HG02973 (cell line): Measurements from ENCODE around the gene EFCAB11.

Experiments used
- ATAC-seq: cut with Tn5 transposase; IDR thresholded peaks from one replicate; pipeline ENCODE4 v1.9.1; 2021; ENCODE audit warnings: moderate library complexity; ENCODE audit not compliant: unreplicated experiment

Gene EFCAB11

DNA sequence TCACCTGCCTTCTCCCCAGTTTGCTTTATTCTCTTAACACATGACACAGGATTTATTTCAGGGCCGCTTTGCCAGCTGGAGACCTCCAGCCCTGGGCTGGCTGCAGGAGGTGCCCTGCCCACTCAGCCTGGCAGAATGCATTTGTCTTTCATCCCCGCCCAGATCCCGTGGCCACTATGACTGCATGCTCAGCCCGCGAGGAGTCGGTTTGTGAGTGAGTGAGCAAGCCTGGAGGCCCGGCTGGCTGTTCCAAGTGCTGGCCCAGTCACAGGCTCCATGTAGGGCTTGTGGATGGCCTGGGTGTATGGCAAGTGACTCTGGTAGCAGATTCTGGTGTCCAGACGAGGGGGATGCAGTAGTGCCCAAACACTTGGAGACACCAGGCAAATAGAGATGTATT is 3.3 kb upstream of the EFCAB11 start:
- ATAC-seq: no peak

DNA sequence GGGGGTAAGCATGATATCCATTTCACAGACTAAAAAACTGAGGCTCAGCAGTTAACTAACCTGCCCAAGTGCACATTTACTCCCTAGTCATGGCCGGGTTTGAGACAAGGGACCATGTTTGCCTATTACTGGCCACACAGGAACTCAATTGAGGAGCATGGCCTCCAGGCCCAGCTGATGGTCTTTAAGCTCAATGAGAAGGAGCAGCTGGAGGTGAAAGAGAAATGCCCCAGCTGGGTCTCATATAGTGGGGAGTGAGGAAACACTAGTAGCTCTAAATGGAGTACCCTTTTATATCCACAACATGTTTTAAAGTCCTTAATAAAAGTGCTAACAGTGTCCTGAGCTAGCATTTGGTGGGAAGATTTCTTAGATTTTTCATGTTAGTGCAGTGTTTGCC is 2.8 kb upstream of the EFCAB11 start:
- no peak for ATAC-seq

DNA sequence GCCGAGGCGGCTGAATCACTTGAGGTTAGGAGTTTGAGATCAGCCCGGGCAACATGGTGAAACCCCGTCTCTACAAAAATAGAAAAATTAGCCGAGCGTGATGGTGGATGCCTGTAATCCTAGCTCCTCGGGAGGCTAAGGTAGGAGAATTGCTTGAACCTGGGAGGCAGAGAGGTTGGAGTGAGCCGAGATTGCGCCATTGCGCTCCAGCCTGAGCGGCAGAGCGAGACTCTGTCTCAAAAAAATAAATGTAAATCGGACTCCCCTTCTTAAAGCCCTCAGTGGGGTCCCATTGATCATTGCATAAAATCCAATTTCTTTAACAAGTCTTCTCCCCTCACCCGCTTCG is 2.1 kb upstream of the EFCAB11 start:
- ATAC-seq: no peak

DNA sequence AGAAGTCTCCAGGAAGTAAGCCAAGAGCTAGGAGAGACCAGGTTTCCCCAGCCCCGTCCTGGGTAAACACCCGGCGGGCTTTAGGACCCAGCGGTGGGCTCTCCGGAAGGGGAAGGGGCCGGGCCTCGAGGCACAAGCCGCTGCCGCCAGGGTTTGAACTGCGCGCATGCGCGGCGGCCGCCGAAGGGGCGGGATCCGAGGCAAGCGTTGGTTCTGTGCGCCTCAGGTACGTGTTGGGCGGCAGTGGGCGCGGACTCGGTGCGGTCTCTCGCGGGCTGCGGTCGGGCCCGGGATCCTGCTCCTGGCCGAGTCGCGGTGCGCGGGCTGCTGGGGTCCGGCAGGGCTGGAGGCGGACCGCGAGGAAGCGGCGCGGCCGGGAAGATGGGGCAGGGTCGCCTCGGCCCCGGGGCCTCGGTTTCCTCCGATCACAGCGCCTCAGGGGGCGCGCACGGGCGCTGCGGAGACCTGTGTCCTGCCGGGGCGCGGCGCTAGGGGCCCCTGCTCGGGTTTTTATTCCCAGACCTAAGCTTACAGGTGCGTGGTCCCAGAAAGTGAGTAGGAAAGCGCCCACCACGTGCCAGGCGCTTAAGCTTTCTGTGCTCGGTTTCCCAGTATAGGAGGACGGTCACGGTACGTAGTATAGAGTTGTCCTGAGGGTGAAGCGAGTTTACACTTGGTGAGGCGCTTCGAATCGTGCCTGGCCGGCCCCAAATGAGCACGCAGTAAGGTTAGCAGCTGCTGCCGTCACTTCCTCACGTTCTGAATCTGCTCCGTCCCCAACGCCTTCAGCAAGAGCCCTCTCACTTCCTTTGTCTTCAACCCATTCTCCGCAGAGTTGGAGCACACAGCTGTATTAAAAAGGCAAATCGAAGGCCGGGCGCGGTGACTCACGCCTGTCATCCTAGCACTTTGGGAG is 1.5 kb upstream of the EFCAB11 start, which contains the start of gene TDP1:
Gene TDP1, plus strand, starts transcription at position 183 of the 916 bp plus-strand sequence. CDS start 7,188 bp downstream, outside the sequence.
- peak; percentile 58 for ATAC-seq

DNA sequence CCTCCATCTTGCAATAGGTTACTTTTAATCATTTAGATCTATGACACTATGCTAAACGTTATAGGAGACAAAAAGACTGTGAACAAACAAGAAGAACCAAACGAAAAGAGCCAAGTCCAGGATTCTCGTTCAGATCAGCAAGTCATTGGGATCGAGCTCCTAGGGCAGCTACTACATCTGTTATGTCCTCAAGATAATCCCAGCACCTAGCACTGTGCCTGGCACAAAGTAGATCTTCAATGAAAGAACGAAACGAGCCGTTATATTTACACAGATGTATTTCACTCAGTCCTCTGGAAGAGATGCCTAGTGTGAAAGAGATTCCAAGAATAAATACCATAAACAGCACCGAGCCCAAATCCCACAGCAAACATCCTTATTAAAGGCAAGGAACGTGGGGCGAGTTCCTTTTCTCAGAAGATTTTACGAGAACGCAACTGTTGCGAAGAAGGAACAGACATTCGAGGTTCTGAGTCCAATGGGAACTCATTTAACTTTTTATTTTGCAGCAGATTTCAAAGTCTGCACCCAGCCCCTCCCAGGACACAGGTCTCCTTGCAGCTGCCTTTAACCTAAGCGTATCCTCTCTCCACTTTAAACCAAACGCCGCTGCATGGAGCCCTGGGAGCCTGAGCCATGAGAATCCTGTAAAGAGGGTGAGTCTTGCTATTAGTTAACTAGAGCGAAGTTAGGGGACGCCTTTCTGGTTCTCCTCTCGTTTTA is 653 bp upstream of the EFCAB11 start:
- no peak for ATAC-seq

DNA sequence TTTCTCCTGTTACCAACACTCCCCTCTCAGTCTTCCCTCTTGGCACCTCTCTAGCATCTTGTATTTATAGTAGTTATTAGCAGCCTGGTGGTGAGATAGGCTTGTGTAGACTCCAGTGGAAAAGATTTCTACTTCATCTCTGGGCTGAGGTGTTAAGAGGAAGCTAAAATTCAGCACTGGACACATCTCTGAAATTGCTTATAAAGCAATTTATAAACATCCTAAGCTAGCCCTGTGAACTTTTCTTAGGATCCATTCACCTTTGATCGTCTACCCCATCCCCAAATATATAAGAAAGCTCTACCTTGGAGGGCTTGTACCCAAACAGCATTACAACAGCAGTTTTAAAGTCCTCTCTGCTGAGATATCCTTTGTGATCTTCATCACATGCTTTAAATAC is 928 bp downstream of the EFCAB11 start:
- no peak for ATAC-seq

DNA sequence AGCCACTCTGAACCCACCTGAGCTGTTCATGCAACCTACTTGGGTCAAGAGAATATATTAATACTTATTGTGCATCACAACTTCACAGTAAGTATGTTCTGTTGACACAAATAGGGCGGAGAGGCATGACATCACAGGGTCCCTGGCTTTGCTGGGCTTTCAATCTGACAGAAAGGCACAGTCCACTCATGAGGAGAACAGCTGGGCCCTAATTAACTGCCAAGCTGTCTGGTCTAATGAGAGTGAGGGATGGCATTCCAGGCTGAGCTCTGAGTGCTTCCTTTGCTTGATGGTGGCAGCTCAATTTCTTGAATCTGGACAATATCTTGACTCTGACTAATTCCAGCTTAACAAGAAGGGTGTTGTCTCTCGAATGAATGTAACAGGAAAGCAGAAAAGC is 2.0 kb downstream of the EFCAB11 start:
- no peak for ATAC-seq

DNA sequence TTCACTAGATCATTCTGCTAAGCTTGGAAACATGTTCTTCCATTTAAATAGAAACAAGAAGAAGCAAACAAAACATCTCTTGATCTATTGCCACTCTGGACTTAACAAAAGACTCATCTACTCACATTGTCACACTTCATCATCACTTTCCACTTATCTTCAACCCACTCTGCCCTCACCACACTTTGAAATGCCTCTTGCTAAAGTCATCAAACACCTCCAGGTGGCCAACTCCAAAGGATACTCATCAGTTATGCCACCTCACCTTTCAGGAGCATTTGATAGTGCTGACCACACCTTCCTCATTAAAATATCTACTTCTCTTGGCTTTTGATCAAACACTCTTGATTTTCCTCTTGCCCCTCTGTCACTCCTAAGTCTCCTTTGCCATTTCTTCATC is 7.2 kb downstream of the EFCAB11 start:
- ATAC-seq: no peak

DNA sequence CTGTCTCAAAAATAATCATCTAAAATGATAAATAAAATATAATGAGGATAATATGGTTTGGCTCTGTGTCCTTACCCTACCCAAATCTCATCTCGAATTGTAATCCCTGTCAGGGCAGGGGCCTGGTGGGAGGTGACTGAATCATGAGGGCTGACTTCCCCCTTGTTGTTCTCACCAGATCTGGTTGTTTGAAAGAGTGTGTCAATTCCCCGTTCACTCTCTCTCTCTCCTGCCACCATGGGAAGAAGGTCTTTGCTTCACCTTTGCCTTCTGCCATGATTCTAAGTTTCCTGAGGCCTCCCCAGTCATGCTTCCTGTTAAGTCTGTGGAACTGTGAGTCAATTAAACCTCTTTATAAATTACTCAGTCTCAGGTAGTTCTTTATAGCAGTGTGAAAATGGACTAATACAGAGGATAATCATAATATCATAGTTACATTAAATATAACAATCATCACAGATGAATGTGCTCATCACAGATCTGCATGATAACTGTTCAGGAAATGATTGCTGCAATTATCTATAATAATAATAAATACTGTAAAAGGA is 12.6 kb downstream of the EFCAB11 start:
- ATAC-seq: no peak

DNA sequence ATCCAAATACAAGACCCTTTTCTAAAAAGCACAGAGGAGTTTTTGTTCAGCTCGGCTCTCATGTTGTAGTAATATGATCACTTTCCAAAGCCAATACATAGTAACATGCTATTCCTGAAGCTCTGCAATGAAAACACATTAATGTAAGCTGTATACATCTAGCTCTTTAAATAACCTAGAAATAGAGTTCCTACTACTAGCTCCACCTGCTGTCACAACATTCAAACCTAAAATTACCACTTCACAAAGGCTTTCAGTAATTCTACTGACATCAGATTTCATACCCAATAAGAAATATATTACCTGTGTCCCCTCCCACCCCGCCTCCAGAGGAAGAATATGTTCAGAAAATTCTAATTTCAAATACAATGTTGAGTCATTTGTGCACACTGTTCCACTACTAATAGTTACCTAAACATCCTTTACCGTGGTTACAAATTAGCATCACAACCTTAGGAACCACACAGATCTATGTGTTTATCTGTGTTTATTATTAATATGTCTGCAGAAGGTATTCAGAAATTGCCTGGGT is 17.8 kb downstream of the EFCAB11 start:
- ATAC-seq: no peak

DNA sequence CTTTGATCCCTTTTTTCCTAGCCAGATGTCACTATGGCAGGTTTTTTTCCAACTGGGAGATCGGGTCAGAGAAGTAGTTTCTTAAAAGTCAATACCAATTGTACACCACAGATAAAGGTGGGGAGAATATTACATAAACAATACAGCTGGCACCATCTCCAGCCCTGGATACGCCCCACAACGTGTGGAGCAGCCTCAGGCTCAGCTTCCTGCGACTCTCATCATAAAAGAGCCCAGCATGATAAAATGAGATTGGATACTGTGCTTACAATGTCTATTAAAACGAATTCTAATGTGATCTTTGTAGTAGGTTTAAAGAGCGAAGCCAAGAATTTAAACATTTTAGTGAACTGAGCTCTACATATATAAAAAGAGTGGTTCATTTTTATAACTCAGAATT is 21.5 kb downstream of the EFCAB11 start:
- ATAC-seq: no peak

DNA sequence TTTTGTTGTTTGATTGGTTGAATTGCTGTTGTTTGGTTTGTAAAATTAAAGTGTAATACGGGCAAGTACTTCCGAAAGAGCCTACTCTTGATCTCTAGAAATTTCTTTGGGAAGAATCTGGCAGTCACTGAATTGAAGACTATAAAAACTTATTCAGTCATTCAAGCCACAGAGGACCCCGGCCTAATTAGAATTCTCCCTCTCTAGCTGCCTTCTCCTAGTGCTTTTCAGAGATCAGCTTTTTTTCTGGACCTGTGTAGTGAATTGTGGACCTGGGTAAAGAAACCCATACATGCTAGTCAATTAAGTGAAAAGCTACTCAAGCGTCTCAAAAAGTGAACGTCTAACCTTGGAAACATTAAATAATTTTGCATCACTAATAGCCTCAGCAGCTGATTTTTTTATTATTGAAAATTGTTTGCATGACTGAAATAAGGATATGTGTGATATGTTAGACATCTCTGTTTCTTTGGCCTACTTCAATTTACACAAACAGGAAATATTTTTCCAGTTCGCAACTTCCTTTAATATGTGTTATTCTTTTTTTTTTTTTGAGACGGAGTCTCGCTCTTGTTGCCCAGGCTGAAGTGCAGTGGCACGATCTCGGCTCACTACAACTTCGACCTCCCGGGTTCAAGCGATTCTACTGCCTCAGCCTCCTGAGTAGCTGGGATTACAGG is 27.2 kb downstream of the EFCAB11 start:
- ATAC-seq: no peak

DNA sequence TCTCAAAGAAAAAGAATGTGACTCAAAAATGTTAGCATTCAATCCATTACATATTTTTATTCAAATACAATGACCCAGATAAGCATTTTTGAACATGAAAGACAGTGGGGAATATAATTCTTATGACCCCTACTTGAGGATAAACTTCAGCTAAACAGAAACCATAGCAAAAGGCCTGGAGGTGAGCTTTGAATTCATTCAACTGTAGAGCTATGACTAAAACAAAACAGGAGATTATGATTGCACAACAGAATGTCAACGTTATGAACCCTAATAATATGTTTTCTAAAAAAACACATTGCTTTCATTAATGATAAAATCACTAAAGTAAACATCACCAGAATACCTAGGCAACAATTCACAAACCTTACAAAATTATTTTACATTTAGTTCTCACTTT is 27.8 kb downstream of the EFCAB11 start:
- ATAC-seq: no peak

DNA sequence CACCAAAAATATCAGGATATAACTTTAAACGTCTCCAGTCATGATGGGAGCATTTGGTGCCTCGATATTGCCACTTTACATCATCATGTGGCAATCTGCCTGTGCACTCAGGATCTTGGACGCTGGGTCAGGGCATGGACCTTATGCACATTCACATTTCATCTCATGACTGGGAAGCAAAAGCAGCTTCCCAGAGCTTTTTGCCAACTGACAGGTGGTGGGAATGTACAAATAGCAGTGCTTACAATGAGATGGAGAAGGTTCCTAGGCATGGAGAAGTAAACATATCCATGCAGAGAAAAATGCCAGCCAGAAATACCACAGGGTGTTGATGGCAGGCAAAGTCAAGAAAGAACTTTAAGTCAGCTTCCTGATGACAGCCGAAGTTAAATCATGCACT is 30.3 kb downstream of the EFCAB11 start:
- no peak for ATAC-seq

DNA sequence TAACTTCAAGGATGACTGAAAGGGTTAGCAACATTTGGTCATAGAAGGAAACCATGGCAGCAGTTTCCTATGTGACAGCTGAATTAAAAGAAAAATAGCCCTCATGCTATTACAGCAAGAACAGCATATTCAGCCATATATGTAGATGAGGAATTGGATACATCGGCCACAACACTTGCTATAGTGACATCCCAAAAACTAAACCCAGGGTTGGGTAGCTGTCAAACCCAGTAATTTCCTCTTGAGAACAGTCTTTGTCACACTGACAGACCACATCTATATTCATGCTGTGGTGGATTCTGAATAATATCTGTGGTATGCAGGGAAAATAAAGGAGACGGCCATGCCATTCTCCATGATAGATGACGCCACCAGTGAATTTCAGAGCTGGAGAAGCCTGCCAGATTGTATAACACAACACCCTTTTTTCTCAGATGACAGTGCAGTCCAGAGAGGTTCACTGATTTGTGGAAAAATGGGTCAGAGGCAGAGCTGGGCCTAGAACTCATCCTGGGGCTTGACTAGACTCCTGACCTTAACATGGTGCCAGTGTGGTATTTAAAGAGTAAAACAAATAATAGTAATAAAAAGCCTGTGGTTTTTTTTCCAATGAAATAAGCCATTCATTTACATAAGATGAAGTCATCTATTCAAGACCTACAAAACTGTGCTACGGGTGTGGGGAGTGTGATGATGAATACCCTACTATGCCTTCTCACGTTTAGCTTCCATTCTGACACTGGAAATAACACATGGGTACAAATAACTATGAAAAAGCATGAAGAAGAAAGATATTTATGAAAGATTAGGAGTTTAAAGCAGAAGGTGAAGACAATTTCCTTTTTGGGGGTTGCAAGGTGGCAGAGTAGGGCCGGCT is 32.3 kb downstream of the EFCAB11 start:
- no peak for ATAC-seq

DNA sequence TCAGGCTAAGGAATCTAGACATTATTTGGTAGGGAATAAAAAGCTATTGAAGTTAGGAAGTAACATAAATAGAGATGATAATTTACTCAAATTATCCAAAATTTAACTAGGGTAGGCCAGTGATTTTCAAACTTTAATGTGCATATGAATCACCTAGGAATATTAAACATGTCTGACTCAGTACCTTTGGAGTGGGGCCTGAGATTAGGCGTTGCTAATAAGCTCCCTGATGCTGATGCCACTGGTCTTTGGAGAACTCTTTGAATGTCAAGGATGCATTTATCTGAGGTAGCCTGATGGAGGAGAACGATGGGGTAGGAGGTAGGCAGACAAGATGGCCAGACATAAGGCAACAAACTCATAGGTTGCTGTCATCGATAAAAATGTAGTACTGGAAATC is 33.2 kb downstream of the EFCAB11 start:
- ATAC-seq: no peak

DNA sequence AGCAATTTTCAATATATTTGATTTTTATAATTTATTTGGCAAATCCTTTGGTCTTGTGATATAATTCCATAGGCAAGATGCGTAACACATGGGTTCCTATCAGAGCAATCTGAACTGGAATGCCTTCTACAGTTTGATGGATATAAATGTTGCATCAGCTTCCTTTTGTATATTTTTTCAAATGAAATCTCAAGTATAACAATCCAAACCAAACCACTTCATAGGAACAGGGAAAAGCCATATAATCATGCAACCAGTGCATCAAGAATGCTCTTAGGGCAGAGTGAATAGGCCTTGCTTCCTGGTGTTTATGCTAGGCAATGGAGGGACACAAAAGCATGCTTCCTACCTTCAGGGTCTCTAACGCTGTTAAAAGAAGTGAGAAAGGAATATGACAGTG is 34.5 kb downstream of the EFCAB11 start:
- no peak for ATAC-seq

DNA sequence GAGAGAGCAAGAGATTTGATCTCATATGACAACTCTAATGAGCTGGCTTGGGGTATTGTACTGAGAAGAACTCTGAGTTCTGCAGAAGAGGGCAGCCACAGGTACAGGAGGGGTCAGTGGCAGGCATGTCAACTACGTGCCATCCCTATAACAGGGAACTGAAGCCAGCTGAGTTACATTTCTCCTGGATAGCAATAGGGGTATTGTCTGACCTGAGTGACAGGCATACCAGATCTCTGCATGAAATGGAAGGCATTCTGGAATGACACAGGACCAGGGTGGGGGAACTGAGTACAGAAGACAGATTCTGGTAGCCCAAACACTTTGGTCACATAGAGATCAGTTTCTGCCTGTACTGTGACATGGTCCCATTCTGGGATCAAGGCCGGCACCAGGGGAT is 35.8 kb downstream of the EFCAB11 start:
- ATAC-seq: no peak

DNA sequence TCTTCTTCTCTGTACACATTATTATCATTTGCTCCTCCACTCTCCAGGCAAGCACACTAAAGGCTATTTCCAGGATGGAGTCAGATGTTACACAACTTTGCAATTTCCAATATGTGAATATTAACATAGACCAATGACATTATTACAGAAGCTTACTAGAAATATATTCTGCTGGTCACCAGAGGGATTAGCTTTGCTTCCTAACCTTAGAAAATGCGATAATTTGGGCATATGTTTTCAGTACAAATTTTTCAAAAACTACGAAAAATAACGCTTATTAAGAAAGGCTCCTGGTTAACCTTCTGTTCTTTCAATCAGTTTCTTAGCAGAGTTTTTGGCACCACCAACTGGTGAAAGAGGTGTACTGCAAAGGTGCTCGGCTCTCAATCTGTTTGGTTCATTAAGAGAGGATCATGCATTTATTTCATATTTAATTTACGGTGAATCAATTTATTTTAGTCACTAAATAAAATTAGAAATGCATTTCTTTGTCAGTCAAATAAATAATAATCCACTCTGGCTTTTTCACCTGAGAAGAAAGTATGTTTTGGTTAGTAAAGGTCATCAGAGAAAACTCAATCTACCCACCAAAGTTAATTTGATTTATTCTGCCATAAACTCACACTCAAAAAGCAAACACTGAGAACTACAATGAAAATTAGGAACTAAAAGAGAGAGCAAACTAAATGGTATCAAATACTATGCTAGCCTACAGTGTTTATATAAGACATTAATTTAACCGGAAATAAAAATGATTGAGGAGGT is 39.2 kb downstream of the EFCAB11 start:
- ATAC-seq: no peak
